CD14-positive monocyte (primary cell): ENCODE data around the gene SLIT1. TPM values are rescaled to one million over a fixed set of nuclear protein-coding genes. Genes with fewer than 3 reads are reported as not detected.
A peak's percentile ranks its signal among the peaks of the same experiment; 100 is the strongest.

Experiments used
- DNase-seq, 3 donors: peaks; one replicate each; pipeline ENCODE4 v3.0.0-alpha.2; 2011 to 2022
- H2AFZ ChIP-seq: 2 replicates; pipeline ENCODE4 v1.6.0; 2012; ENCODE audit warnings: mild to moderate bottlenecking, low read depth, low read length, inconsistent platforms; ENCODE audit not compliant: insufficient read depth, poor library complexity, severe bottlenecking
- H3K27ac ChIP-seq, 2 donors: 1 replicate in 1 of 2; 2 replicates in 1 of 2; pipeline ENCODE4 v1.5.1; 2012 to 2013; ENCODE audit warnings: low read length in 2 of 2, control low read depth in 1 of 2, inconsistent platforms in 1 of 2, low read depth in 1 of 2, mild to moderate bottlenecking in 1 of 2
- H3K27me3 ChIP-seq, 2 donors: one replicate each; pipeline versions ENCODE4 v1.6.0 to v1.6.1; 2011 to 2013; ENCODE audit warnings: low read length in 2 of 2; ENCODE audit not compliant: control insufficient read depth in 2 of 2, insufficient read depth in 2 of 2
- H3K36me3 ChIP-seq, 2 donors: replicated peaks in 1 of 2; 1 replicate in 1 of 2; 2 replicates in 1 of 2; pipeline versions ENCODE4 v1.5.1 to v1.6.1; 2012 to 2013; ENCODE audit warnings: low read length in 2 of 2, control low read depth in 1 of 2, inconsistent platforms in 1 of 2, mild to moderate bottlenecking in 1 of 2; ENCODE audit not compliant: insufficient read depth in 2 of 2, control insufficient read depth in 1 of 2
- H3K4me1 ChIP-seq, 2 donors: 1 replicate in 1 of 2; 2 replicates in 1 of 2; pipeline versions ENCODE4 v1.5.1 to v1.6.1; 2012 to 2013; ENCODE audit warnings: low read length in 2 of 2, control low read depth in 1 of 2, inconsistent platforms in 1 of 2, mild to moderate bottlenecking in 1 of 2, moderate library complexity in 1 of 2; ENCODE audit not compliant: insufficient read depth in 2 of 2, control insufficient read depth in 1 of 2
- H3K4me2 ChIP-seq: replicated peaks from 2 replicates; pipeline ENCODE3; 2012; ENCODE audit warnings: low read length, moderate library complexity, mild to moderate bottlenecking; ENCODE audit not compliant: poor library complexity, severe bottlenecking; ENCODE audit errors: extremely low read depth
- H3K4me3 ChIP-seq, 3 experiments: fragments of 200-600 bp in 1 of 3; sonication (generic) in 1 of 3; replicated peaks in 1 of 3; 1 replicate in 2 of 3; 2 replicates in 1 of 3; pipeline ENCODE4 v1.5.1; 2011 to 2013; ENCODE audit warnings: low read length in 3 of 3, mild to moderate bottlenecking in 3 of 3, control low read depth in 2 of 3, low read depth in 2 of 3, inconsistent platforms in 1 of 3, moderate library complexity in 1 of 3
- H3K79me2 ChIP-seq: 2 replicates; pipeline ENCODE4 v1.6.0; 2012; ENCODE audit warnings: mild to moderate bottlenecking, control low read depth, inconsistent platforms, low read length, moderate library complexity; ENCODE audit not compliant: insufficient read depth
- H3K9ac ChIP-seq: 2 replicates; pipeline ENCODE4 v1.6.0; 2017; ENCODE audit warnings: low read length, mild to moderate bottlenecking; ENCODE audit not compliant: insufficient read depth, poor library complexity, severe bottlenecking
- H3K9me3 ChIP-seq, 2 donors: replicated peaks in 1 of 2; 1 replicate in 1 of 2; 2 replicates in 1 of 2; pipeline versions ENCODE4 v1.5.1 to v1.6.1; 2012 to 2013; ENCODE audit warnings: low read length in 2 of 2, control low read depth in 1 of 2; ENCODE audit not compliant: control insufficient read depth in 1 of 2, insufficient read depth in 1 of 2
- H4K20me1 ChIP-seq: 2 replicates; pipeline ENCODE4 v1.6.0; 2012; ENCODE audit warnings: mild to moderate bottlenecking, low read length, control low read depth, moderate library complexity; ENCODE audit not compliant: insufficient read depth
- H3K27ac Mint-ChIP-seq, 7 donors: one replicate each; pipeline ENCODE4 v1.8.0; 2020; ENCODE audit warnings: mild to moderate bottlenecking in 7 of 7, mixed read lengths in 7 of 7, moderate library complexity in 6 of 7, inconsistent platforms in 2 of 7
- H3K27me3 Mint-ChIP-seq, 3 donors: one replicate each; pipeline ENCODE4 v1.8.0; 2021 to 2022; ENCODE audit warnings: low read depth in 3 of 3, mild to moderate bottlenecking in 3 of 3, mixed read lengths in 3 of 3, moderate library complexity in 3 of 3, inconsistent platforms in 1 of 3
- H3K36me3 Mint-ChIP-seq, 2 donors: one replicate each; pipeline ENCODE4 v1.8.0; 2020; ENCODE audit warnings: mixed read lengths in 2 of 2, inconsistent platforms in 1 of 2, mild to moderate bottlenecking in 1 of 2
- H3K4me1 Mint-ChIP-seq: one replicate; pipeline ENCODE4 v1.8.0; 2020; ENCODE audit warnings: mild to moderate bottlenecking, mixed read lengths
- H3K4me3 Mint-ChIP-seq, 2 donors: one replicate each; pipeline ENCODE4 v1.8.0; 2020; ENCODE audit warnings: mild to moderate bottlenecking in 2 of 2, mixed read lengths in 2 of 2, moderate library complexity in 1 of 2
- H3K9me3 Mint-ChIP-seq, 7 donors: one replicate each; pipeline ENCODE4 v1.8.0; 2020 to 2022; ENCODE audit warnings: mixed read lengths in 7 of 7, mild to moderate bottlenecking in 6 of 7, moderate library complexity in 6 of 7, inconsistent platforms in 2 of 7
- WGBS: methylation state at CpG from one replicate; pipeline ENCODE4 v1.1.5; 2013; ENCODE audit warnings: missing lambda C conversion rate; ENCODE audit not compliant: insufficient coverage; 5-methylcytosine and 5-hydroxymethylcytosine counted together
- intact Hi-C, 2 donors: fragments of 100-400 bp; cut with micrococcal nuclease; formaldehyde crosslinking; loops; one replicate each; pipeline versions ENCODE4 v1.15.0 to v1.15.1; 2023
- polyA plus RNA-seq, 3 donors: library from polyadenylated mRNA; depleted of rRNA in 1 of 3; unstranded in 2 of 3; stranded (reverse) in 1 of 3; fragments of 300-500 nt in 2 of 3; fragments of >200 nt in 1 of 3; fragmentation: Illumina TruSeq in 2 of 3; gene quantifications; 1 replicate in 2 of 3; 2 replicates in 1 of 3; pipeline ENCODE4 v1.2.3, GENCODE V29; 2012 to 2021
- TF ChIP-seq, protein P1 (sequence below): fragments of 200-600 bp; IDR thresholded peaks from one replicate; pipeline ENCODE4 v1.8.0; 2022; ENCODE audit warnings: antibody characterized with exemption, mild to moderate bottlenecking

SLIT1 gene
- polyA plus RNA-seq, 3 donors, result 0.05 to 0.81 (median 0.16) TPM

DNA sequence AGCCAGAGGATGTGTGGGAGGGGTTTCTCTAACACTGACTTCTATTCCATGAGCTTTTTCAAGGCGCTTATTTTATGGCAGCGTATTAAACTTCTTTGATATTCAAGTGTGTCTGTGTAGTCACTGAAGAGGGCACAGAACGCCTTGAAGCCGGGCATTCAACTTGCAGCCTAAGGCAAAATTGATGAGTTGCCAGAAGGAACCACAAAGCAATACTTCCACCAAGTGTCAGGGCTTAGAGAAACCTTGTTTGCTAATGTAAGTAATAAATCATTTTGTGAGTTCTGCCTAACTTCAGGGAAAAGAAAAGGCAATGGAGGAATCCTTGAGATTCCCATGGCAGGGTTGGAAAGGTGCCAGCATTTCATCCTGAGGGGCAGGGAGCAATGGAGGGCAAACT lies 189.9 kb downstream of the SLIT1 start:
- Mint-ChIP-seq H3K27ac (no peak overlapping the region), H3K36me3 (peaks cover 0 to 5% of the 10 kb centered on the region in 2 donors), H3K9me3 (no peaks in the 10 kb centered on the region), H3K4me1 (no peaks in the 10 kb centered on the region), H3K4me3 (no peak overlapping the region), H3K27me3 (peaks cover 0 to 6% (median 0%) of the 10 kb centered on the region in 3 donors)
- intact Hi-C loops, result no loop called here
- no peaks in the 10 kb centered on the region for H3K79me2 ChIP-seq
- WGBS, result 55% methylated on average over 3 of the region's 4 CpGs
- H3K4me1 ChIP-seq, result no peaks in the 10 kb centered on the region
- H4K20me1 ChIP-seq, result no peaks in the 10 kb centered on the region
- TF ChIP-seq, protein P1, sequence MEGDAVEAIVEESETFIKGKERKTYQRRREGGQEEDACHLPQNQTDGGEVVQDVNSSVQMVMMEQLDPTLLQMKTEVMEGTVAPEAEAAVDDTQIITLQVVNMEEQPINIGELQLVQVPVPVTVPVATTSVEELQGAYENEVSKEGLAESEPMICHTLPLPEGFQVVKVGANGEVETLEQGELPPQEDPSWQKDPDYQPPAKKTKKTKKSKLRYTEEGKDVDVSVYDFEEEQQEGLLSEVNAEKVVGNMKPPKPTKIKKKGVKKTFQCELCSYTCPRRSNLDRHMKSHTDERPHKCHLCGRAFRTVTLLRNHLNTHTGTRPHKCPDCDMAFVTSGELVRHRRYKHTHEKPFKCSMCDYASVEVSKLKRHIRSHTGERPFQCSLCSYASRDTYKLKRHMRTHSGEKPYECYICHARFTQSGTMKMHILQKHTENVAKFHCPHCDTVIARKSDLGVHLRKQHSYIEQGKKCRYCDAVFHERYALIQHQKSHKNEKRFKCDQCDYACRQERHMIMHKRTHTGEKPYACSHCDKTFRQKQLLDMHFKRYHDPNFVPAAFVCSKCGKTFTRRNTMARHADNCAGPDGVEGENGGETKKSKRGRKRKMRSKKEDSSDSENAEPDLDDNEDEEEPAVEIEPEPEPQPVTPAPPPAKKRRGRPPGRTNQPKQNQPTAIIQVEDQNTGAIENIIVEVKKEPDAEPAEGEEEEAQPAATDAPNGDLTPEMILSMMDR, result no peak
- no peak overlapping the region for H3K4me3 ChIP-seq
- no peak overlapping the region for H2AFZ ChIP-seq
- H3K9me3 ChIP-seq, result no peaks in the 10 kb centered on the region
- no peak for DNase-seq
- no peak overlapping the region for H3K9ac ChIP-seq
- H3K4me2 ChIP-seq, result no peak overlapping the region
- H3K27ac ChIP-seq, result no peak overlapping the region
- no peaks in the 10 kb centered on the region for H3K36me3 ChIP-seq
- no peaks in the 10 kb centered on the region for H3K27me3 ChIP-seq

DNA sequence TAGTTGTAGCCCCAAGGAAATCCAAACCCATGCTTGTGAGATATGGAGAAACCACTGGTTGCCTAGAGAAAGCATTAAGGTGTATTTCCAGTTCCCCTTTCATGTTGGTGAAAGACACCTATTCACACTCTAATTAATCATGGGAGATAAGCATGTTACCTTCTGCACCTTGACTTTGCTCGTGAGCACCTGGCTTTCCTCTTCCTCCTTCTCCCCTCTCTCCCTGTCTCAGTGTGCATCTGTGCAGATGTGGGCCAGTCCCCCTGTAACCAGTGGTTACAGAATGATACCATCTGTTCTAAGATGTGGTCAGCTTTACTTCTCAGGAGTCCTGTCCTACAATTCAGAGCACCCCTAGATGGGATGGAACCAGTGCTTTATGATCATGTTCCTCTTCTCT lies 193.0 kb downstream of the SLIT1 start:
- H3K9me3 ChIP-seq, result no peaks in the 10 kb centered on the region
- TF ChIP-seq, protein P1, result no peak
- H3K27ac ChIP-seq, result no peak overlapping the region
- H3K9ac ChIP-seq, result no peak overlapping the region
- Mint-ChIP-seq H3K4me1 (no peaks in the 10 kb centered on the region), H3K27me3 (peaks cover 0 to 2% (median 0%) of the 10 kb centered on the region in 3 donors), H3K36me3 (peaks cover 4 to 12% of the 10 kb centered on the region in 2 donors), H3K27ac (peak overlapping the region in 1 of 7 donors; percentile 6), H3K4me3 (no peak overlapping the region), H3K9me3 (no peaks in the 10 kb centered on the region)
- DNase-seq, result no peak
- no peaks in the 10 kb centered on the region for H4K20me1 ChIP-seq
- H3K4me3 ChIP-seq, result no peak overlapping the region
- H3K27me3 ChIP-seq, result no peaks in the 10 kb centered on the region
- H3K4me1 ChIP-seq, result no peaks in the 10 kb centered on the region
- H3K4me2 ChIP-seq, result no peak overlapping the region
- WGBS, result no CpG with 5 or more reads among the region's 1 CpG
- intact Hi-C loops, result no loop called here
- no peak overlapping the region for H2AFZ ChIP-seq
- H3K36me3 ChIP-seq, result no peaks in the 10 kb centered on the region
- no peaks in the 10 kb centered on the region for H3K79me2 ChIP-seq
